ENCODE results near the gene HBS1L.

Gene HBS1L

GRCh38 chr6:134934793-134935485, 119.7 kb downstream of the HBS1L start:
- no peak for TF ChIP-seq SPI1 (IDR thresholded peaks at IDR 0.05; ENCODE audit: borderline replicate concordance, low read depth)
- no peak for TF ChIP-seq GABPA (IDR thresholded peaks at IDR 0.05; ENCODE audit: low read depth)
- TF ChIP-seq, protein P1, sequence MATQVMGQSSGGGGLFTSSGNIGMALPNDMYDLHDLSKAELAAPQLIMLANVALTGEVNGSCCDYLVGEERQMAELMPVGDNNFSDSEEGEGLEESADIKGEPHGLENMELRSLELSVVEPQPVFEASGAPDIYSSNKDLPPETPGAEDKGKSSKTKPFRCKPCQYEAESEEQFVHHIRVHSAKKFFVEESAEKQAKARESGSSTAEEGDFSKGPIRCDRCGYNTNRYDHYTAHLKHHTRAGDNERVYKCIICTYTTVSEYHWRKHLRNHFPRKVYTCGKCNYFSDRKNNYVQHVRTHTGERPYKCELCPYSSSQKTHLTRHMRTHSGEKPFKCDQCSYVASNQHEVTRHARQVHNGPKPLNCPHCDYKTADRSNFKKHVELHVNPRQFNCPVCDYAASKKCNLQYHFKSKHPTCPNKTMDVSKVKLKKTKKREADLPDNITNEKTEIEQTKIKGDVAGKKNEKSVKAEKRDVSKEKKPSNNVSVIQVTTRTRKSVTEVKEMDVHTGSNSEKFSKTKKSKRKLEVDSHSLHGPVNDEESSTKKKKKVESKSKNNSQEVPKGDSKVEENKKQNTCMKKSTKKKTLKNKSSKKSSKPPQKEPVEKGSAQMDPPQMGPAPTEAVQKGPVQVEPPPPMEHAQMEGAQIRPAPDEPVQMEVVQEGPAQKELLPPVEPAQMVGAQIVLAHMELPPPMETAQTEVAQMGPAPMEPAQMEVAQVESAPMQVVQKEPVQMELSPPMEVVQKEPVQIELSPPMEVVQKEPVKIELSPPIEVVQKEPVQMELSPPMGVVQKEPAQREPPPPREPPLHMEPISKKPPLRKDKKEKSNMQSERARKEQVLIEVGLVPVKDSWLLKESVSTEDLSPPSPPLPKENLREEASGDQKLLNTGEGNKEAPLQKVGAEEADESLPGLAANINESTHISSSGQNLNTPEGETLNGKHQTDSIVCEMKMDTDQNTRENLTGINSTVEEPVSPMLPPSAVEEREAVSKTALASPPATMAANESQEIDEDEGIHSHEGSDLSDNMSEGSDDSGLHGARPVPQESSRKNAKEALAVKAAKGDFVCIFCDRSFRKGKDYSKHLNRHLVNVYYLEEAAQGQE (IDR thresholded peaks at IDR 0.05; ENCODE audit: insufficient replicate concordance, low read depth): no peak
- TF ChIP-seq, protein P2, sequence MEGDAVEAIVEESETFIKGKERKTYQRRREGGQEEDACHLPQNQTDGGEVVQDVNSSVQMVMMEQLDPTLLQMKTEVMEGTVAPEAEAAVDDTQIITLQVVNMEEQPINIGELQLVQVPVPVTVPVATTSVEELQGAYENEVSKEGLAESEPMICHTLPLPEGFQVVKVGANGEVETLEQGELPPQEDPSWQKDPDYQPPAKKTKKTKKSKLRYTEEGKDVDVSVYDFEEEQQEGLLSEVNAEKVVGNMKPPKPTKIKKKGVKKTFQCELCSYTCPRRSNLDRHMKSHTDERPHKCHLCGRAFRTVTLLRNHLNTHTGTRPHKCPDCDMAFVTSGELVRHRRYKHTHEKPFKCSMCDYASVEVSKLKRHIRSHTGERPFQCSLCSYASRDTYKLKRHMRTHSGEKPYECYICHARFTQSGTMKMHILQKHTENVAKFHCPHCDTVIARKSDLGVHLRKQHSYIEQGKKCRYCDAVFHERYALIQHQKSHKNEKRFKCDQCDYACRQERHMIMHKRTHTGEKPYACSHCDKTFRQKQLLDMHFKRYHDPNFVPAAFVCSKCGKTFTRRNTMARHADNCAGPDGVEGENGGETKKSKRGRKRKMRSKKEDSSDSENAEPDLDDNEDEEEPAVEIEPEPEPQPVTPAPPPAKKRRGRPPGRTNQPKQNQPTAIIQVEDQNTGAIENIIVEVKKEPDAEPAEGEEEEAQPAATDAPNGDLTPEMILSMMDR (IDR thresholded peaks at IDR 0.05; ENCODE audit: insufficient read depth, low read length): no peak
- Histone ChIP-seq H3K4me3 (replicated peaks; ENCODE audit: insufficient read depth, low read length) (no peak overlapping the region), H3K27me3 (ENCODE audit: insufficient read depth, poor library complexity, severe bottlenecking) (no peaks in the 10 kb centered on the region), H3K27ac (replicated peaks) (no peak overlapping the region)
- no peak for DNase-seq (ENCODE audit: low read depth in 1 of 2, low spot score in 1 of 2)

DNA sequence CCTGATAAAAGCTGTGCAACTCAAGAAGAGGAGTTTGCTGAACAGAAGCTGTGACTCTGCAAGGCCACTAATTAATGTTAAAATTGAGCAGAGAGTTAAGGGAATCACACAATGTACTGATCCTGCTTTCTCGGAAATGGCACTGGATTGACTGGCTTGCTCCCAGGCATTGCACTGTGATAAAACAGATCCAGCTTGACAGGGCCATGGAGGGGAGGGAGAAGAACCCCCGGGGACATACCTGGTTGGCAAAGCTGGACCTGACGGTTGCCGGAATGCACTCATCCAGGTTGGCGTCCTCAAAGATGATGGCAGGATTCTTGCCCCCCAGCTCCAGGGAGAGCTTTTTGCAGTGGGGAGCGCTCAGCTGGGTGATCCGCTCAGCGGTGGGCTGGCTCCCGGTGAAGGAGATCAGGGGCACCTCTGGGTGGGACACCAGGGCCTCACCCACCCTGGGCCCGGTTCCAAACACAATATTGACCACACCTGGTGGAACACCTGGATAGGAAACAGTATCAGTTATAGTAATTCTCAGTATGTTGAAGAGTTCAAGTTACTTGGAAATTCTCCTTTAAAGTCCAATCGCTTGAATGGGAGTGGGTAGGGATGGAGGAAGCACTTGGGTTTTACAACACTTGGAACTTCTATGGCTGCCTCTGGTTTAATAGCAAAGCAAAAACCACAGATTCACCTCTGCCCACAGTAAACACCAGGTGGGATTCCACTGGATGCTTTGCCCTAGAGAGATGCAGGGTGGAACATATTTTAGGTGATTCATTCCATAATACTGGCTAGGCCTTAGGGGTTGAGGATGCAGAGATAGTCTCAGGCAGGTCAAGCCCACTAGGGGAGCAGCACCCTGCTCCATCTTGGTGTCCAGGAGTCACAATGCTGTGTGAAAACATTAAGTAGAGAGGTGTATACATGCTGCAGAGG, 121.8 kb downstream of the HBS1L start:
- TF ChIP-seq POLR2AphosphoS5 (IDR thresholded peaks at IDR 0.05; ENCODE audit: low read depth) (no peak), GABPA (IDR thresholded peaks at IDR 0.05; ENCODE audit: low read depth) (no peak), SPI1 (IDR thresholded peaks at IDR 0.05; ENCODE audit: borderline replicate concordance, low read depth) (no peak)
- TF ChIP-seq, protein P2 (IDR thresholded peaks at IDR 0.05; ENCODE audit: insufficient read depth, low read length): no peak
- TF ChIP-seq, protein P1 (IDR thresholded peaks at IDR 0.05; ENCODE audit: insufficient replicate concordance, low read depth): no peak
- no peak for DNase-seq (ENCODE audit: low read depth in 1 of 2, low spot score in 1 of 2)
- H3K27me3 ChIP-seq (ENCODE audit: insufficient read depth, poor library complexity, severe bottlenecking): no peaks in the 10 kb centered on the region
- no peak overlapping the region for H3K27ac ChIP-seq (replicated peaks)
- no peak overlapping the region for H3K4me3 ChIP-seq (replicated peaks; ENCODE audit: insufficient read depth, low read length)

- no peaks in the 10 kb centered on the region for H3K27me3 ChIP-seq (ENCODE audit: insufficient read depth, poor library complexity, severe bottlenecking)
- no peak overlapping the region for H3K27ac ChIP-seq (replicated peaks)
- no peak overlapping the region for H3K4me3 ChIP-seq (replicated peaks; ENCODE audit: insufficient read depth, low read length)
- DNase-seq (ENCODE audit: low read depth in 1 of 2, low spot score in 1 of 2): no peak
- TF ChIP-seq, protein P2 (IDR thresholded peaks at IDR 0.05; ENCODE audit: insufficient read depth, low read length): no peak
- TF ChIP-seq SPI1 (IDR thresholded peaks at IDR 0.05; ENCODE audit: borderline replicate concordance, low read depth) (no peak), GABPA (IDR thresholded peaks at IDR 0.05; ENCODE audit: low read depth) (no peak), POLR2AphosphoS5 (IDR thresholded peaks at IDR 0.05; ENCODE audit: low read depth) (no peak)
- TF ChIP-seq, protein P1 (IDR thresholded peaks at IDR 0.05; ENCODE audit: insufficient replicate concordance, low read depth): no peak
Observed at GRCh38 chr6:134932098-134932497, 122.5 kb downstream of the HBS1L start.

All from HL-60 (cell line).